H1 (cell line): ENCODE measurements around the gene AMBN. TPM values are rescaled to one million over a fixed set of nuclear protein-coding genes. Genes with fewer than 3 reads are reported as not detected.

Source experiments
- CBX8 ChIP-seq: fragments of 300-800, 300-1000 bp; sonication (generic); IDR thresholded peaks from 2 replicates; pipeline ENCODE4 v1.7.1; 2016; ENCODE audit warnings: low read depth, low read length, borderline replicate concordance
- FOSL1 ChIP-seq: IDR thresholded peaks from 2 replicates; pipeline ENCODE4 v1.6.1; 2011; ENCODE audit warnings: mild to moderate bottlenecking, low read depth, low read length, moderate library complexity; ENCODE audit not compliant: insufficient read depth
- SP1 ChIP-seq: IDR thresholded peaks from 2 replicates; pipeline ENCODE4 v1.6.1; 2011; ENCODE audit warnings: low read depth, low read length
- SUZ12 ChIP-seq: fragments of 200-600 bp; sonication (generic); IDR thresholded peaks from 2 replicates; pipeline ENCODE4 v1.6.1; 2012; ENCODE audit warnings: mild to moderate bottlenecking, inconsistent platforms, low read length, moderate library complexity, mixed read lengths
- polyA plus RNA-seq, 7 experiments: library from polyadenylated mRNA; depleted of rRNA in 3 of 7; stranded (reverse) in 5 of 7; unstranded in 2 of 7; fragments of >200 nt in 5 of 7; fragments of 200-250 nt in 2 of 7; gene quantifications; 1 replicate in 5 of 7; 2 replicates in 1 of 7; 4 replicates in 1 of 7; pipeline versions ENCODE4 v1.2.1 to v1.2.3, GENCODE V29; 2011 to 2013; ENCODE audit warnings: missing spikeins in 2 of 7, mixed read lengths in 2 of 7
- total RNA-seq: library from RNA; stranded (reverse); fragmentation: NEBNext Ultra II Directional; extraction: Animal tissue kit (Norgen Biotek cat#: 25700); gene quantifications from 2 replicates; pipeline ENCODE4 v1.2.1, GENCODE V29; 2021
- TF ChIP-seq, protein P1 (sequence below): fragments of 300-600 bp; sonication (generic); IDR thresholded peaks from 2 replicates; pipeline ENCODE4 v1.7.1; 2012; ENCODE audit warnings: low read length, moderate library complexity, mild to moderate bottlenecking, inconsistent platforms; ENCODE audit not compliant: insufficient replicate concordance

AMBN gene
- total and polyA plus RNA-seq, 2 of the 8 experiments (the other 6 are each of a cell fraction or from before 2014, with no cell fraction given): not detected

DNA sequence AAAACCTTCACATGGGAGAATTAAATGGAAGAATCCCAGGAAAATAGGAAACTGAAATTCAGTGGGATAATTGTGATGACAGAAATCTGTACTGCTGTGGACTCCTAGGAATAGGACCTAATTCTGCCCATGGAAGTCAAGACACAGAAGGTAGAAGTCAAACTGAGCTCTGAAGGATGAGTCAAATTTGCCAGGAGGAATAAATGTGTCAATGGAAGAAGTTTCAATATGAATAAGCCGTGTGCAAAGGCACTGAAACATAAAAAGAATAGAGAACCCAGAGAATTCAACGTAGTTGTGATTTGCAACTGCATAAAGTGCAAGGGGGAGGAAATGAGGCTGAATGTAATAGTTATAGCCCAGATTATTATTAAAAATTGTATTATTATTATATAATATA, 48.1 kb downstream of the AMBN start (continued):
- TF ChIP-seq FOSL1 (no peak), SUZ12 (no peak), CBX8 (no peak), SP1 (no peak)
- TF ChIP-seq, protein P1, sequence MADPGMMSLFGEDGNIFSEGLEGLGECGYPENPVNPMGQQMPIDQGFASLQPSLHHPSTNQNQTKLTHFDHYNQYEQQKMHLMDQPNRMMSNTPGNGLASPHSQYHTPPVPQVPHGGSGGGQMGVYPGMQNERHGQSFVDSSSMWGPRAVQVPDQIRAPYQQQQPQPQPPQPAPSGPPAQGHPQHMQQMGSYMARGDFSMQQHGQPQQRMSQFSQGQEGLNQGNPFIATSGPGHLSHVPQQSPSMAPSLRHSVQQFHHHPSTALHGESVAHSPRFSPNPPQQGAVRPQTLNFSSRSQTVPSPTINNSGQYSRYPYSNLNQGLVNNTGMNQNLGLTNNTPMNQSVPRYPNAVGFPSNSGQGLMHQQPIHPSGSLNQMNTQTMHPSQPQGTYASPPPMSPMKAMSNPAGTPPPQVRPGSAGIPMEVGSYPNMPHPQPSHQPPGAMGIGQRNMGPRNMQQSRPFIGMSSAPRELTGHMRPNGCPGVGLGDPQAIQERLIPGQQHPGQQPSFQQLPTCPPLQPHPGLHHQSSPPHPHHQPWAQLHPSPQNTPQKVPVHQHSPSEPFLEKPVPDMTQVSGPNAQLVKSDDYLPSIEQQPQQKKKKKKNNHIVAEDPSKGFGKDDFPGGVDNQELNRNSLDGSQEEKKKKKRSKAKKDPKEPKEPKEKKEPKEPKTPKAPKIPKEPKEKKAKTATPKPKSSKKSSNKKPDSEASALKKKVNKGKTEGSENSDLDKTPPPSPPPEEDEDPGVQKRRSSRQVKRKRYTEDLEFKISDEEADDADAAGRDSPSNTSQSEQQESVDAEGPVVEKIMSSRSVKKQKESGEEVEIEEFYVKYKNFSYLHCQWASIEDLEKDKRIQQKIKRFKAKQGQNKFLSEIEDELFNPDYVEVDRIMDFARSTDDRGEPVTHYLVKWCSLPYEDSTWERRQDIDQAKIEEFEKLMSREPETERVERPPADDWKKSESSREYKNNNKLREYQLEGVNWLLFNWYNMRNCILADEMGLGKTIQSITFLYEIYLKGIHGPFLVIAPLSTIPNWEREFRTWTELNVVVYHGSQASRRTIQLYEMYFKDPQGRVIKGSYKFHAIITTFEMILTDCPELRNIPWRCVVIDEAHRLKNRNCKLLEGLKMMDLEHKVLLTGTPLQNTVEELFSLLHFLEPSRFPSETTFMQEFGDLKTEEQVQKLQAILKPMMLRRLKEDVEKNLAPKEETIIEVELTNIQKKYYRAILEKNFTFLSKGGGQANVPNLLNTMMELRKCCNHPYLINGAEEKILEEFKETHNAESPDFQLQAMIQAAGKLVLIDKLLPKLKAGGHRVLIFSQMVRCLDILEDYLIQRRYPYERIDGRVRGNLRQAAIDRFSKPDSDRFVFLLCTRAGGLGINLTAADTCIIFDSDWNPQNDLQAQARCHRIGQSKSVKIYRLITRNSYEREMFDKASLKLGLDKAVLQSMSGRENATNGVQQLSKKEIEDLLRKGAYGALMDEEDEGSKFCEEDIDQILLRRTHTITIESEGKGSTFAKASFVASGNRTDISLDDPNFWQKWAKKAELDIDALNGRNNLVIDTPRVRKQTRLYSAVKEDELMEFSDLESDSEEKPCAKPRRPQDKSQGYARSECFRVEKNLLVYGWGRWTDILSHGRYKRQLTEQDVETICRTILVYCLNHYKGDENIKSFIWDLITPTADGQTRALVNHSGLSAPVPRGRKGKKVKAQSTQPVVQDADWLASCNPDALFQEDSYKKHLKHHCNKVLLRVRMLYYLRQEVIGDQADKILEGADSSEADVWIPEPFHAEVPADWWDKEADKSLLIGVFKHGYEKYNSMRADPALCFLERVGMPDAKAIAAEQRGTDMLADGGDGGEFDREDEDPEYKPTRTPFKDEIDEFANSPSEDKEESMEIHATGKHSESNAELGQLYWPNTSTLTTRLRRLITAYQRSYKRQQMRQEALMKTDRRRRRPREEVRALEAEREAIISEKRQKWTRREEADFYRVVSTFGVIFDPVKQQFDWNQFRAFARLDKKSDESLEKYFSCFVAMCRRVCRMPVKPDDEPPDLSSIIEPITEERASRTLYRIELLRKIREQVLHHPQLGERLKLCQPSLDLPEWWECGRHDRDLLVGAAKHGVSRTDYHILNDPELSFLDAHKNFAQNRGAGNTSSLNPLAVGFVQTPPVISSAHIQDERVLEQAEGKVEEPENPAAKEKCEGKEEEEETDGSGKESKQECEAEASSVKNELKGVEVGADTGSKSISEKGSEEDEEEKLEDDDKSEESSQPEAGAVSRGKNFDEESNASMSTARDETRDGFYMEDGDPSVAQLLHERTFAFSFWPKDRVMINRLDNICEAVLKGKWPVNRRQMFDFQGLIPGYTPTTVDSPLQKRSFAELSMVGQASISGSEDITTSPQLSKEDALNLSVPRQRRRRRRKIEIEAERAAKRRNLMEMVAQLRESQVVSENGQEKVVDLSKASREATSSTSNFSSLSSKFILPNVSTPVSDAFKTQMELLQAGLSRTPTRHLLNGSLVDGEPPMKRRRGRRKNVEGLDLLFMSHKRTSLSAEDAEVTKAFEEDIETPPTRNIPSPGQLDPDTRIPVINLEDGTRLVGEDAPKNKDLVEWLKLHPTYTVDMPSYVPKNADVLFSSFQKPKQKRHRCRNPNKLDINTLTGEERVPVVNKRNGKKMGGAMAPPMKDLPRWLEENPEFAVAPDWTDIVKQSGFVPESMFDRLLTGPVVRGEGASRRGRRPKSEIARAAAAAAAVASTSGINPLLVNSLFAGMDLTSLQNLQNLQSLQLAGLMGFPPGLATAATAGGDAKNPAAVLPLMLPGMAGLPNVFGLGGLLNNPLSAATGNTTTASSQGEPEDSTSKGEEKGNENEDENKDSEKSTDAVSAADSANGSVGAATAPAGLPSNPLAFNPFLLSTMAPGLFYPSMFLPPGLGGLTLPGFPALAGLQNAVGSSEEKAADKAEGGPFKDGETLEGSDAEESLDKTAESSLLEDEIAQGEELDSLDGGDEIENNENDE: no peak
